ENCODE data around the gene KRT6C. TPM values are rescaled to one million over a fixed set of nuclear protein-coding genes. Genes with fewer than 3 reads are reported as not detected.

KRT6C gene
- total and polyA plus RNA-seq, 2 experiments from 2014 or later, result not detected

- no peaks in the 10 kb centered on the region for H3K9me3 Mint-ChIP-seq
- no peak overlapping the region for H3K4me2 ChIP-seq
- no peak for DNase-seq (ENCODE audit: low spot score)
Measured at GRCh38 chr12:52499806-52500560, 26.4 kb upstream of the KRT6C start.

More at GRCh38 chr12:52499806-52500560, 26.4 kb upstream of the KRT6C start:
- H3K27ac Mint-ChIP-seq, result no peak overlapping the region
- no peaks in the 10 kb centered on the region for H3K36me3 Mint-ChIP-seq (ENCODE audit: low read depth)
- H3K9me2 ChIP-seq (ENCODE audit: insufficient read depth), result peaks cover 4% of the 10 kb centered on the region; the same call in 1 of the 2 replicates
- H3K4me1 ChIP-seq (ENCODE audit: insufficient read depth), result peaks cover 19% of the 10 kb centered on the region
- H3K4me3 Mint-ChIP-seq, result no peak overlapping the region
- H3K4me3 ChIP-seq, result no peak overlapping the region
- no peaks in the 10 kb centered on the region for H3K27me3 ChIP-seq (ENCODE audit: insufficient read depth)
- TF ChIP-seq, protein P1, sequence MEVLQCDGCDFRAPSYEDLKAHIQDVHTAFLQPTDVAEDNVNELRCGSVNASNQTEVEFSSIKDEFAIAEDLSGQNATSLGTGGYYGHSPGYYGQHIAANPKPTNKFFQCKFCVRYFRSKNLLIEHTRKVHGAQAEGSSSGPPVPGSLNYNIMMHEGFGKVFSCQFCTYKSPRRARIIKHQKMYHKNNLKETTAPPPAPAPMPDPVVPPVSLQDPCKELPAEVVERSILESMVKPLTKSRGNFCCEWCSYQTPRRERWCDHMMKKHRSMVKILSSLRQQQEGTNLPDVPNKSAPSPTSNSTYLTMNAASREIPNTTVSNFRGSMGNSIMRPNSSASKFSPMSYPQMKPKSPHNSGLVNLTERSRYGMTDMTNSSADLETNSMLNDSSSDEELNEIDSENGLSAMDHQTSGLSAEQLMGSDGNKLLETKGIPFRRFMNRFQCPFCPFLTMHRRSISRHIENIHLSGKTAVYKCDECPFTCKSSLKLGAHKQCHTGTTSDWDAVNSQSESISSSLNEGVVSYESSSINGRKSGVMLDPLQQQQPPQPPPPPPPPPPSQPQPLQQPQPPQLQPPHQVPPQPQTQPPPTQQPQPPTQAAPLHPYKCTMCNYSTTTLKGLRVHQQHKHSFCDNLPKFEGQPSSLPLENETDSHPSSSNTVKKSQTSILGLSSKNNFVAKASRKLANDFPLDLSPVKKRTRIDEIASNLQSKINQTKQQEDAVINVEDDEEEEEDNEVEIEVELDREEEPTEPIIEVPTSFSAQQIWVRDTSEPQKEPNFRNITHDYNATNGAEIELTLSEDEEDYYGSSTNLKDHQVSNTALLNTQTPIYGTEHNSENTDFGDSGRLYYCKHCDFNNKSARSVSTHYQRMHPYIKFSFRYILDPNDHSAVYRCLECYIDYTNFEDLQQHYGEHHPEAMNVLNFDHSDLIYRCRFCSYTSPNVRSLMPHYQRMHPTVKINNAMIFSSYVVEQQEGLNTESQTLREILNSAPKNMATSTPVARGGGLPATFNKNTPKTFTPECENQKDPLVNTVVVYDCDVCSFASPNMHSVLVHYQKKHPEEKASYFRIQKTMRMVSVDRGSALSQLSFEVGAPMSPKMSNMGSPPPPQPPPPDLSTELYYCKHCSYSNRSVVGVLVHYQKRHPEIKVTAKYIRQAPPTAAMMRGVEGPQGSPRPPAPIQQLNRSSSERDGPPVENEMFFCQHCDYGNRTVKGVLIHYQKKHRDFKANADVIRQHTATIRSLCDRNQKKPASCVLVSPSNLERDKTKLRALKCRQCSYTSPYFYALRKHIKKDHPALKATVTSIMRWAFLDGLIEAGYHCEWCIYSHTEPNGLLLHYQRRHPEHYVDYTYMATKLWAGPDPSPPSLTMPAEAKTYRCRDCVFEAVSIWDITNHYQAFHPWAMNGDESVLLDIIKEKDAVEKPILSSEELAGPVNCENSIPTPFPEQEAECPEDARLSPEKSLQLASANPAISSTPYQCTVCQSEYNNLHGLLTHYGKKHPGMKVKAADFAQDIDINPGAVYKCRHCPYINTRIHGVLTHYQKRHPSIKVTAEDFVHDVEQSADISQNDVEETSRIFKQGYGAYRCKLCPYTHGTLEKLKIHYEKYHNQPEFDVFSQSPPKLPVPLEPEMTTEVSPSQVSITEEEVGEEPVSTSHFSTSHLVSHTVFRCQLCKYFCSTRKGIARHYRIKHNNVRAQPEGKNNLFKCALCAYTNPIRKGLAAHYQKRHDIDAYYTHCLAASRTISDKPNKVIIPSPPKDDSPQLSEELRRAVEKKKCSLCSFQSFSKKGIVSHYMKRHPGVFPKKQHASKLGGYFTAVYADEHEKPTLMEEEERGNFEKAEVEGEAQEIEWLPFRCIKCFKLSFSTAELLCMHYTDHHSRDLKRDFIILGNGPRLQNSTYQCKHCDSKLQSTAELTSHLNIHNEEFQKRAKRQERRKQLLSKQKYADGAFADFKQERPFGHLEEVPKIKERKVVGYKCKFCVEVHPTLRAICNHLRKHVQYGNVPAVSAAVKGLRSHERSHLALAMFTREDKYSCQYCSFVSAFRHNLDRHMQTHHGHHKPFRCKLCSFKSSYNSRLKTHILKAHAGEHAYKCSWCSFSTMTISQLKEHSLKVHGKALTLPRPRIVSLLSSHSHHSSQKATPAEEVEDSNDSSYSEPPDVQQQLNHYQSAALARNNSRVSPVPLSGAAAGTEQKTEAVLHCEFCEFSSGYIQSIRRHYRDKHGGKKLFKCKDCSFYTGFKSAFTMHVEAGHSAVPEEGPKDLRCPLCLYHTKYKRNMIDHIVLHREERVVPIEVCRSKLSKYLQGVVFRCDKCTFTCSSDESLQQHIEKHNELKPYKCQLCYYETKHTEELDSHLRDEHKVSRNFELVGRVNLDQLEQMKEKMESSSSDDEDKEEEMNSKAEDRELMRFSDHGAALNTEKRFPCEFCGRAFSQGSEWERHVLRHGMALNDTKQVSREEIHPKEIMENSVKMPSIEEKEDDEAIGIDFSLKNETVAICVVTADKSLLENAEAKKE (CRISPR knock-in tag; IDR thresholded peaks at IDR 0.05), result no peak
- TF ChIP-seq NANOG (IDR thresholded peaks at IDR 0.05; ENCODE audit: borderline replicate concordance), result no peak
- TF ChIP-seq, protein P2, sequence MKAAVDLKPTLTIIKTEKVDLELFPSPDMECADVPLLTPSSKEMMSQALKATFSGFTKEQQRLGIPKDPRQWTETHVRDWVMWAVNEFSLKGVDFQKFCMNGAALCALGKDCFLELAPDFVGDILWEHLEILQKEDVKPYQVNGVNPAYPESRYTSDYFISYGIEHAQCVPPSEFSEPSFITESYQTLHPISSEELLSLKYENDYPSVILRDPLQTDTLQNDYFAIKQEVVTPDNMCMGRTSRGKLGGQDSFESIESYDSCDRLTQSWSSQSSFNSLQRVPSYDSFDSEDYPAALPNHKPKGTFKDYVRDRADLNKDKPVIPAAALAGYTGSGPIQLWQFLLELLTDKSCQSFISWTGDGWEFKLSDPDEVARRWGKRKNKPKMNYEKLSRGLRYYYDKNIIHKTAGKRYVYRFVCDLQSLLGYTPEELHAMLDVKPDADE (IDR thresholded peaks at IDR 0.05), result no peak
- H3K4me1 Mint-ChIP-seq, result peaks cover 23% of the 10 kb centered on the region
- no peak for ATAC-seq
- peaks cover 15% of the 10 kb centered on the region for H3K27me3 Mint-ChIP-seq (ENCODE audit: insufficient read depth, low read depth, poor library complexity)
- no peak overlapping the region for H2AFZ ChIP-seq
- H3K79me2 ChIP-seq (replicated peaks; ENCODE audit: insufficient read depth), result no peaks in the 10 kb centered on the region
- no peaks in the 10 kb centered on the region for H3F3A ChIP-seq (replicated peaks; ENCODE audit: low read depth)
- H3K27ac ChIP-seq (ENCODE audit: low read depth), result no peak overlapping the region
- no peaks in the 10 kb centered on the region for H4K20me1 ChIP-seq (replicated peaks; ENCODE audit: insufficient read depth)
- H3K36me3 ChIP-seq (ENCODE audit: insufficient read depth), result no peaks in the 10 kb centered on the region

Data from GM23338 (cell line).